Dendritic cell treated with granulocyte-macrophage colony-stimulating factor and Interleukin-4, amounts not matched to agents 40 ng/mL and 50 ng/mL, for 4 days (primary cell): ENCODE measurements around the gene FRMD8.

Source experiments
- H3K27ac Mint-ChIP-seq: one replicate; pipeline ENCODE4 v1.8.0; 2022; ENCODE audit warnings: mild to moderate bottlenecking, mixed read lengths
- H3K27me3 Mint-ChIP-seq: one replicate; pipeline ENCODE4 v1.8.0; 2022; ENCODE audit warnings: mild to moderate bottlenecking, mixed read lengths
- H3K36me3 Mint-ChIP-seq: one replicate; pipeline ENCODE4 v1.8.0; 2022; ENCODE audit warnings: low read depth, mixed read lengths
- H3K4me1 Mint-ChIP-seq: one replicate; pipeline ENCODE4 v1.8.0; 2022; ENCODE audit warnings: low read depth, mixed read lengths
- H3K4me3 Mint-ChIP-seq: one replicate; pipeline ENCODE4 v1.8.0; 2022; ENCODE audit warnings: mild to moderate bottlenecking, moderate library complexity, mixed read lengths
- H3K9me3 Mint-ChIP-seq: one replicate; pipeline ENCODE4 v1.8.0; 2022; ENCODE audit warnings: mixed read lengths
- intact Hi-C: fragments of 100-400 bp; cut with micrococcal nuclease; formaldehyde crosslinking; loops from one replicate; pipeline ENCODE4 v1.15.0; 2022

FRMD8 gene

DNA sequence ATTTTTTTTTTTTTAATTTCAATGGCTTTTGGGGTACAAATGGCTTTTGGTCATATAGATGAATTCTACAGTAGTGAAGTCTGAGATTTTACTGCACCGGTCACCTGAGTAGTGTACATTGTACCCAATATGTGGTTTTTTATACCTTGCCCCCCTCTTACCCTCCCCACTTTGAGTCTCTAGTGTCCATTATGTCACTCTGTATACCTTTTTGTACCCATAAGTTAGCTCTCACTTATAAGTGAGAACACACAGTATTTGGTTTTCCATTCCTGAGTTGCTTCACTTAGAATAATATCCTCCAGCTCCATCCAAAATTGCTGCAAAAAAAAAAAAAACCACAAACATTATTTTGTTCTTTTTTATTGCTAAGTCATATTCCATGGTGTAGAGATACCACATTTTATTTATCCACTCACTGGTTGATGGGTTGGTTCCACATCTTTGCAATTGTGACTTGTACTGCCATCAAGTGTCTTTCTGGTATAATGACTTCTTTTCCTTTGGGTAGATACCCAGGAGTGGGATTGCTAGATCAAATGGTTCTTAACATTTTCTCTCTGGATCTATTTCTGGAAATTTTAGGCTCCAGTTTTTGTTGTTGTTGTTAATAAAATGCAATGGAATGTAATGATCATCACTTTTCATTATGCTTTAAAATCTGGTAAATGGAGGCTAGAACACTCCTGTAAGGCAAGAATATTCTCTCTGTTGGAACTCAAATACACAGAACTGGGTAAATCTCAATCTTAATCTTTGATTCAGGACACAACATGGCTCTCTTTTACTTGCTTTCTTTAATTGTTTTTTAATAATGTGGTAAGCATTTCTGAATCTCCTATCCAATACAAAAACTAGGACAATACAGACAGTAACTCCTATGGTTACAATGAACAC is 46.5 kb downstream of the FRMD8 start:
- no peaks in the 10 kb centered on the region for H3K9me3 Mint-ChIP-seq
- peaks cover 83% of the 10 kb centered on the region for H3K4me1 Mint-ChIP-seq
- intact Hi-C loops = no loop called here
- no peak overlapping the region for H3K27ac Mint-ChIP-seq
- no peak overlapping the region for H3K4me3 Mint-ChIP-seq
- peaks cover 93% of the 10 kb centered on the region for H3K36me3 Mint-ChIP-seq
- H3K27me3 Mint-ChIP-seq = no peaks in the 10 kb centered on the region

GRCh38 chr11:65433657-65434056 is 47.2 kb downstream of the FRMD8 start:
- intact Hi-C loops = no loop called here
- Mint-ChIP-seq H3K27me3 (no peaks in the 10 kb centered on the region), H3K4me3 (no peak overlapping the region), H3K9me3 (no peaks in the 10 kb centered on the region), H3K4me1 (peaks cover 82% of the 10 kb centered on the region), H3K36me3 (peaks cover 94% of the 10 kb centered on the region), H3K27ac (no peak overlapping the region)

- intact Hi-C loops = no loop called here
- H3K4me1 Mint-ChIP-seq = peaks cover 85% of the 10 kb centered on the region
- no peak overlapping the region for H3K27ac Mint-ChIP-seq
- H3K9me3 Mint-ChIP-seq = no peaks in the 10 kb centered on the region
- no peaks in the 10 kb centered on the region for H3K27me3 Mint-ChIP-seq
- no peak overlapping the region for H3K4me3 Mint-ChIP-seq
- peaks cover 97% of the 10 kb centered on the region for H3K36me3 Mint-ChIP-seq
Observed at GRCh38 chr11:65434057-65434666, 47.7 kb downstream of the FRMD8 start.

DNA sequence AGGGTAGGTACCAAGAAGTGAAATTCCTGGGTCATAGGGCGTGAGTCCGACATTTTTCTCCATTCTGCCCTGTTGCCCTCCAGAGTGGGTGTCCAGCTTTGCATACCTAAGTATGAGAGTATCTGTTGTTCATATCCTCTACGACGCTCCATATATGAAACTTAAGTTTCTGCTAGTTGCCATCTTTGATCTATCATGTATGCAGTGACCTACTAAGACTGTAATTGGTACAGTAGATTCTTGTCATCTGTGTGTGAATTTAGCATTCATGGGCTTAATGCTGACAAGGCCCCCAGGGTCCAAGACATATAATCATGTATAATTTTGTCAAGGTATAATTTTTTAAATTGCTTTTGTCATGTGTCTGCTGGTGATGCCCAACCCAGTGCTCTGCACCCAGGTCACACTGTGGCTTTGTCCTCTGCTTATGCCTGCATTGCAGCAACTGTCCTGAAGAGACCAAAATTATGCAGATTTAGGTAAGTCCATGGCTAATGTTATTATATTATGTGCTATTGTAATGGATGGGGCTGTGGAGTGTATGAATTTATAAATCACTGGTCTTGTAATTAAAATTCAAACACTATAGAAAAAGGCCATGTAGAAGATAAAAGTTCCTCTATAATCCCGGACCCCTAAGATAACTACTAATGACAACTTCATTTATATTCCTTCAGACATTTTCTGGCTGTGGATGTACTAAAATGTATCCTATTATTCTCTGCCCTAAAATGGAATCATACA is 48.4 kb downstream of the FRMD8 start:
- Mint-ChIP-seq H3K4me3 (no peak overlapping the region), H3K9me3 (no peaks in the 10 kb centered on the region), H3K36me3 (peaks cover 97% of the 10 kb centered on the region), H3K27me3 (no peaks in the 10 kb centered on the region), H3K27ac (no peak overlapping the region), H3K4me1 (peaks cover 85% of the 10 kb centered on the region)
- intact Hi-C loops = no loop called here

DNA sequence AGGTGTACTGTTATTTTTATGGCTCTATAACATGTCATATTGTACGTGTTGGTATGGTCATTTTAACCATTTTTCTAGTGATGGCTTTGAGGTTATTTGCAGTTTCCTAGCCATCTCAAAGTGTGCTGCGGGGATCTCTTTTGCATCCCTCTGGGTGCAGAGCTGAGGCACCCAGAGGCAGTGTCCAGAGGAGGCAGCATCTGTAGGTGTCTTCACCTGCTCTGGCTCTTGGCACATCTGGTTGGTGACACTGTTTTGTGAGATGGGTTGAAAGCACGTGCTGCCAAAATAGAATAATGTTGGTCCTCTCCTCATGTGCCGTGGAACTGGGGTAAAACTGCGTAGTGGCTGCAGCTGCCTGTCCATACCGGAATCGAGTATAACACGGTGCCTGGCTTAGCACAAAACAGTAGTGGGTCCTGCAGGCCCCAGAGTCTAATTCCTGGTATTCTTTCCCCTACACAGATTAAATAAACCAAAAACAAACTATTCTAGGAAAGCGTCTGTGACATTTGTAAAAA is 49.0 kb downstream of the FRMD8 start:
- Mint-ChIP-seq H3K4me3 (no peak overlapping the region), H3K27me3 (no peaks in the 10 kb centered on the region), H3K36me3 (peaks cover 97% of the 10 kb centered on the region), H3K4me1 (peaks cover 85% of the 10 kb centered on the region), H3K9me3 (no peaks in the 10 kb centered on the region), H3K27ac (no peak overlapping the region)
- intact Hi-C loops = no loop called here

DNA sequence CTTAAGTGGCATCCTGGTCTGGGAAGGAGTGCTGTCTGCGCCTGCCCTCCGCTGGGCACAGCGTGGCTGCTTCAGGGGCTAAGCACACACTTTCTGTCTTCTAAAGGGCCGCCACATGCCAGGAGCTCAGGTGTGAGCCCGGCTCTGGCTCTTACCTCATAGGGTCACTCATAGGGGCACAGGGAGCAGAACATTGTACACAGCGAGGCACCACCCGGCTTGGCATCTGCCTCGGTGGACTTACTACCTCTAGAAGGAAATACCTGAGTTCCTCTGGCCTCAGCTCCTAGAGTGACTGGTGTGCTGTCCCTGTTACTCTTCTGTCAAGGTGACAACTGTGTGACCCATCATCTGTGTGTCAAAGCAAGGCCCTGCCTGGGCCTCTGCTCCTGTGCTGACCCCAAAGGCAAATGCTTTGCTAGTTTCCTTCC is 49.6 kb downstream of the FRMD8 start:
- H3K27ac Mint-ChIP-seq = no peak overlapping the region
- H3K9me3 Mint-ChIP-seq = no peaks in the 10 kb centered on the region
- no peaks in the 10 kb centered on the region for H3K27me3 Mint-ChIP-seq
- no peak overlapping the region for H3K4me3 Mint-ChIP-seq
- H3K36me3 Mint-ChIP-seq = peaks cover 97% of the 10 kb centered on the region
- intact Hi-C loops = no loop called here
- H3K4me1 Mint-ChIP-seq = peaks cover 85% of the 10 kb centered on the region

DNA sequence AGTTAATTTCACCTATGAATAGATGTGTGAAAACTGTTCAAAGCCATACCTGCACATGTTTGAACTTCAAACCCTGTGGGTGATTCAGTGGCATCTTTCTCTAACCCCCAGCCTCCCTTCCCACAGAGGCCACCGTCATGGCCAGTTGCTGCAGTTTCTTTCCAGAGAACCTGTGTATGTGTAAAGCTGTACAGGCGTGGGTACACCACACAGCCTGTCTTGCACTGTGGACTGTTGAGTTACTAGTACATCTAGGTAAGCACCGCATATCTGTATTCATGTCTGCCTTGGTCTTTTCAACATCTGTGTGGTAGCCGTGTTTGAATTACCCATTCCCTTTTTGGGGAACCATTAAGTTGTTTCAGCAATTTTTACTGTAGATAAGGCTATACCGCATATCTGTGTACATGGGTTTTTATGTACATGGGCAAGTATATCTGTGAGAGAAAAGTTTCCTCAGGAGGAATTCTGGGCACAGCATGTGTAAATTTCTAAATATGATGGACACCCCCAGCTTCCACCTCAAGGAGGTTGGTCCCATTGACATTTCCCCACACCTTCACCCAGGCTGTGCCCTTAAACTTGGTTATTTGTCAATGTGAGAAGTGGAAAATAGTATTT is 50.1 kb downstream of the FRMD8 start:
- no peak overlapping the region for H3K27ac Mint-ChIP-seq
- peaks cover 96% of the 10 kb centered on the region for H3K36me3 Mint-ChIP-seq
- H3K9me3 Mint-ChIP-seq = no peaks in the 10 kb centered on the region
- intact Hi-C loops = no loop called here
- H3K4me3 Mint-ChIP-seq = no peak overlapping the region
- H3K4me1 Mint-ChIP-seq = peaks cover 84% of the 10 kb centered on the region
- no peaks in the 10 kb centered on the region for H3K27me3 Mint-ChIP-seq

GRCh38 chr11:65437436-65438227 is 51.2 kb downstream of the FRMD8 start:
- no peak overlapping the region for H3K4me3 Mint-ChIP-seq
- peaks cover 96% of the 10 kb centered on the region for H3K36me3 Mint-ChIP-seq
- peaks cover 84% of the 10 kb centered on the region for H3K4me1 Mint-ChIP-seq
- H3K9me3 Mint-ChIP-seq = no peaks in the 10 kb centered on the region
- H3K27me3 Mint-ChIP-seq = no peaks in the 10 kb centered on the region
- intact Hi-C loops = no loop called here
- no peak overlapping the region for H3K27ac Mint-ChIP-seq

GRCh38 chr11:65438257-65439151 is 52.1 kb downstream of the FRMD8 start:
- H3K27ac Mint-ChIP-seq = no peak overlapping the region
- H3K9me3 Mint-ChIP-seq = no peaks in the 10 kb centered on the region
- H3K27me3 Mint-ChIP-seq = no peaks in the 10 kb centered on the region
- H3K4me1 Mint-ChIP-seq = peaks cover 88% of the 10 kb centered on the region
- intact Hi-C loops = no loop called here
- H3K4me3 Mint-ChIP-seq = no peak overlapping the region
- H3K36me3 Mint-ChIP-seq = peaks cover 96% of the 10 kb centered on the region

- H3K9me3 Mint-ChIP-seq = no peaks in the 10 kb centered on the region
- H3K36me3 Mint-ChIP-seq = peaks cover 99% of the 10 kb centered on the region
- peak overlapping the region; percentile 13 for H3K4me3 Mint-ChIP-seq
- H3K4me1 Mint-ChIP-seq = peaks cover 93% of the 10 kb centered on the region
- no peaks in the 10 kb centered on the region for H3K27me3 Mint-ChIP-seq
- intact Hi-C loops = no loop called here
- peak overlapping the region; percentile 77 for H3K27ac Mint-ChIP-seq
Observed at GRCh38 chr11:65439331-65440181, 53.1 kb downstream of the FRMD8 start.

- Mint-ChIP-seq H3K9me3 (no peaks in the 10 kb centered on the region), H3K27me3 (no peaks in the 10 kb centered on the region), H3K36me3 (peaks cover 99% of the 10 kb centered on the region), H3K4me3 (peak overlapping the region; percentile 23), H3K27ac (peak overlapping the region; percentile 77), H3K4me1 (peaks cover 80% of the 10 kb centered on the region)
- intact Hi-C loops = no loop called here
Observed at GRCh38 chr11:65440831-65441499, 54.5 kb downstream of the FRMD8 start.
